Activated T-cell treated with anti-CD3 and anti-CD28 coated beads, Interleukin-2, amount 50 U/mL, for 4 hours (primary cell): ENCODE results near the gene TEAD4. TPM values are rescaled to one million over a fixed set of nuclear protein-coding genes. Genes with fewer than 3 reads are reported as not detected.
A peak's percentile ranks its signal among the peaks of the same experiment; 100 is the strongest.

Experiments
- ATAC-seq, 2 donors: fragments of 200-7000 bp; cut with Tn5 transposase; one replicate each; pipeline ENCODE4 v1.10.0; 2021
- DNase-seq: peaks from one replicate; pipeline ENCODE4 v3.0.0-alpha.2; 2020
- H3K27me3 Mint-ChIP-seq: one replicate; pipeline ENCODE4 v1.8.0; 2021; ENCODE audit warnings: low read depth, mixed read lengths
- H3K36me3 Mint-ChIP-seq: one replicate; pipeline ENCODE4 v1.8.0; 2022; ENCODE audit warnings: mixed read lengths; ENCODE audit not compliant: insufficient read depth
- H3K4me1 Mint-ChIP-seq: one replicate; pipeline ENCODE4 v1.8.0; 2021; ENCODE audit warnings: low read depth, mixed read lengths
- H3K4me3 Mint-ChIP-seq: one replicate; pipeline ENCODE4 v1.8.0; 2021; ENCODE audit warnings: mild to moderate bottlenecking, moderate library complexity, mixed read lengths
- H3K9me3 Mint-ChIP-seq: one replicate; pipeline ENCODE4 v1.8.0; 2021; ENCODE audit warnings: mixed read lengths
- total RNA-seq, 3 donors: library from RNA; stranded (reverse); gene quantifications; one replicate each; pipeline ENCODE4 v1.2.1, GENCODE V29; 2021

Gene TEAD4
- total RNA-seq, 3 donors from 2014 or later = 2.7 to 4.1 (median 3.7) TPM

DNA sequence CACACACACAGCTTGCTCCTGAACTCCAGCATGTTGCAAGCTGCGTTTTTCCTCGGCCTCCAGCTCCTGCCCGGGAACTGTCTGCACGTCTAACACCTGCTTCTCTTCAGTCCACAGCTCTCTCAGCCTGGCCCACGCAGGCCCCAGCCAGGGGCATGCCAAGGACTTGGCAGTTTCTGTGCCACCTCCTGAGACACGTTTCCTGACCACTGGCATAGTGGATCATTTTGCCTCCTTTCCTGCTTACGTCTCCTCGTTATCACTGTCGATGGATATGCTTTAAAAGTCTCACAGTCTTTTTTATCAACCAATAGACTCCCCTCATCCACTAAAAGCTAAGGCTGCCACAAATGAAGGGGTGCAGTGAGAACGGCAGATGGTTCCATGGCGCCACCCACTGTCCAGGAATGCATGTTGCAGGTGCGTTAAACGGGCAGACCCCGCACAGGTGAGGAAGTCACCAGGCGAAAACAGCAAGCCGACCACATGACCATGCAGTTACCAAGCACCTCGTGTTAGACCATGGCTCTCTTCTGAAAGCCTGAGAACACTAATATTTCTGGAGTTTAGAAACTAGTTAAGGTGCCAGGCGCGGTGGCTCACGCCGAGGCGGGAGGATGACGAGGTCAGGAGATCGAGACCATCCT is 14.7 kb upstream of the TEAD4 start:
- H3K4me3 Mint-ChIP-seq = peak overlapping the region; percentile 42
- no peaks in the 10 kb centered on the region for H3K9me3 Mint-ChIP-seq
- DNase-seq (peak; percentile 40), ATAC-seq (peak; percentile 73 to 76)
- H3K36me3 Mint-ChIP-seq = no peaks in the 10 kb centered on the region
- peaks cover 5% of the 10 kb centered on the region for H3K27me3 Mint-ChIP-seq
- H3K4me1 Mint-ChIP-seq = peaks cover 4% of the 10 kb centered on the region

DNA sequence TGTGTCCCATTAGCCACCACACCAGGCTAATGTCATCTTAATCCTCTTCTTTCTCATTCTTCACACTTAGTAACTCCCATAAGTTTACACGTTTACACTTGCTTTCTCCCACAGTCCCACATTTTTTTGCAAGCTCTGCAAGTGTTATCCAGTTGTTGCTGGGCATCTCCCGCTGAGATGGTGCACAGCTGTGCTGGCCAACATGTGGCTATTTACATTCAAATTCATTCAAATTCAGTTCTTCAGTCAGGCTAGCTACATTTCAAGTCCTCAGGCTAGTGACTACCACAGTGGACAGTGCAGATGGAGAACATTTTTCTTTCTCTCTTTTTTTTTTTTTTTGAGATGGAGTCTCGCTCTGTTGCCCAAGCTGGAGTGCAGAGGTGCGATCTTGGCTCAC is 9.8 kb upstream of the TEAD4 start:
- H3K4me3 Mint-ChIP-seq = no peak overlapping the region
- H3K4me1 Mint-ChIP-seq = peaks cover 4% of the 10 kb centered on the region
- peaks cover 5% of the 10 kb centered on the region for H3K27me3 Mint-ChIP-seq
- H3K9me3 Mint-ChIP-seq = no peaks in the 10 kb centered on the region
- H3K36me3 Mint-ChIP-seq = no peaks in the 10 kb centered on the region
- no peak for DNase-seq
- no peak for ATAC-seq

DNA sequence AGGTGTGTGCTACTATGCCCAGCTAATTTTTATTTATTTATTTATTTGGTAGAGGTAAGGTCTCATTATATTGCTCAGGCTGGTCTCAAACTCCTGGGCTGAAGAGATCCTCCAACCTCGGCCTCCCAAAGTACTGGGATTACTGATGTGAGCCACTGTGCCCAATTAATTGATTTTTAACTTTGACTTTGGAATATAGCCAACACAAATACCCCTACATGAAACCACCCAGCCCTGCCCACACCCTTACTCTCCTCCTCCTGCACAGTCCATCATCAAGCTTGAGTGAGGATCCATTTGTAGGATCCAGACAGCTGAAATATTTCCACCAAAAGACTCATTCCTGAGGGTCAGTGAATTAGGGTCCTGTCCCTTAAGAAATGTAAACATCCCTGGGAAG is 3.3 kb upstream of the TEAD4 start:
- Mint-ChIP-seq H3K36me3 (no peaks in the 10 kb centered on the region), H3K4me1 (peaks cover 16% of the 10 kb centered on the region), H3K27me3 (peaks cover 36% of the 10 kb centered on the region), H3K9me3 (no peaks in the 10 kb centered on the region), H3K4me3 (no peak overlapping the region)
- DNase-seq (no peak), ATAC-seq (no peak)

DNA sequence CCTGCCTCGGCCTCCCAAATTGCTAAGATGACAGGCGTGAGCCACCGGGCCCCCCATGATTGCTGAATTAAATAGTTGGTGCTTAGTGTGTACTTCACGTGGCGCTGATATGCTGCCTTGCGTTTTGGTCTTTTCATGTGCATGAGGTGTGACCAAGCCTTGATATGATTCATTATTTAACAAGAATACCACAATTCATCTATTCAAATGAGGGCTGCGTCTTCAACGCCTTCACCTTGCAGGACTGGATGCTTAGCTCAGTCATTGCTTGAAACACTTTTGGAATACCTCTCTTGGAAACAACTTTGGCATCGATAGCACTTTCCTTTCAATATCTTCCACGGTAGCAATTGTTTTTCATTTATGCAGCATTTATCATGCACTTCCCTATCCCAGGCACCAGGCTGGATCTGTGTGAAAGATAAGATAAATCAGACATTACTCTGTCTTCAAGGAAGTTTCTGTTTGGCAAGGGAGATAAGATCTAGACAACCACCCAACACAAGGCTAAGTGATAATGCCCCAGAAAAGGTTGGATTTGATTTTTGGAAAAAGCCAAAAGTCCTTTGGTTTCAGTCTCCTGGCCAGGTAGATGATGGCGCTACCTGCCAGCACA is 1.3 kb upstream of the TEAD4 start:
- DNase-seq (no peak), ATAC-seq (no peak)
- H3K4me1 Mint-ChIP-seq = peaks cover 18% of the 10 kb centered on the region
- H3K27me3 Mint-ChIP-seq = peaks cover 50% of the 10 kb centered on the region
- no peaks in the 10 kb centered on the region for H3K36me3 Mint-ChIP-seq
- peak overlapping the region; percentile 72 for H3K4me3 Mint-ChIP-seq
- no peaks in the 10 kb centered on the region for H3K9me3 Mint-ChIP-seq

DNA sequence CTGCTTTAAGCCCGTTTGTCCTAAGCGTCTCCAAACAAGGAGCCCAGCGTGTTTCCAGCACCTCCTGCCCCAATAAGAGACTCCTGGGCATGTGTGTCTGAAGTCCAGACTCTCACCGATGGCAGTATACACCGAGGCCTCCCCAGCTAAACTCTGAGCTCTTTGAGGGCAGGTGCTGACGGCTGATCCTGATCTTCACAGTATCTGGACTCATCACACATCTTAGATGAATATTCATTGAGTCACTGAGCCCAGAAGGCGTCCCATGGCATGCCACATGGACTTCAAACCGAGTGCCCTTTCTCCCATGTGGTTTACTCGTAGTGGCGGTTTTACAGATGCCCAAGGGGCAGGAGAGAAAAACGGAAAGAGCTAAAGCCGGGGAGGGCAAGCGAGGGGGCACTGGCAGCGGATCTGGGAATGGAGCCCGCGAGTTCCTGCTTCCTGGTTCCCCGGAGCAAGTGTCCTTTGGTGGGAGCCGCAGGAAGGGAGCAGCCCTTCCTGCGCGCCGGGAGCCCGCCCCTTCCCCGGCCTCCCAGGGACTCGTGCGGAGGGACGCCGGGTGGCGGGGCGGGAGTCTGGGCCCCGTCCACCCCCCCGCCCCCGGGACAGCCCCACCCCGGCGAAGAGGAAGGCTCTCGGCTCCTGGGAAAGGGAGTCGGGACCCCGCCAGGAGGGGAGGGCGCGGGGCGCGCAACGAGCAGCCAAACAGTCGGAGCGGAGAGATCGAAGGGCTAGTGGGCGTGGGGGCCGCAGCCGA is 585 bp upstream of the TEAD4 start:
- Mint-ChIP-seq H3K4me1 (peaks cover 18% of the 10 kb centered on the region), H3K27me3 (peaks cover 57% of the 10 kb centered on the region), H3K9me3 (no peaks in the 10 kb centered on the region), H3K4me3 (peak overlapping the region; percentile 72), H3K36me3 (no peaks in the 10 kb centered on the region)
- DNase-seq (no peak), ATAC-seq (peak in 1 of 2 donors; percentile 19)

DNA sequence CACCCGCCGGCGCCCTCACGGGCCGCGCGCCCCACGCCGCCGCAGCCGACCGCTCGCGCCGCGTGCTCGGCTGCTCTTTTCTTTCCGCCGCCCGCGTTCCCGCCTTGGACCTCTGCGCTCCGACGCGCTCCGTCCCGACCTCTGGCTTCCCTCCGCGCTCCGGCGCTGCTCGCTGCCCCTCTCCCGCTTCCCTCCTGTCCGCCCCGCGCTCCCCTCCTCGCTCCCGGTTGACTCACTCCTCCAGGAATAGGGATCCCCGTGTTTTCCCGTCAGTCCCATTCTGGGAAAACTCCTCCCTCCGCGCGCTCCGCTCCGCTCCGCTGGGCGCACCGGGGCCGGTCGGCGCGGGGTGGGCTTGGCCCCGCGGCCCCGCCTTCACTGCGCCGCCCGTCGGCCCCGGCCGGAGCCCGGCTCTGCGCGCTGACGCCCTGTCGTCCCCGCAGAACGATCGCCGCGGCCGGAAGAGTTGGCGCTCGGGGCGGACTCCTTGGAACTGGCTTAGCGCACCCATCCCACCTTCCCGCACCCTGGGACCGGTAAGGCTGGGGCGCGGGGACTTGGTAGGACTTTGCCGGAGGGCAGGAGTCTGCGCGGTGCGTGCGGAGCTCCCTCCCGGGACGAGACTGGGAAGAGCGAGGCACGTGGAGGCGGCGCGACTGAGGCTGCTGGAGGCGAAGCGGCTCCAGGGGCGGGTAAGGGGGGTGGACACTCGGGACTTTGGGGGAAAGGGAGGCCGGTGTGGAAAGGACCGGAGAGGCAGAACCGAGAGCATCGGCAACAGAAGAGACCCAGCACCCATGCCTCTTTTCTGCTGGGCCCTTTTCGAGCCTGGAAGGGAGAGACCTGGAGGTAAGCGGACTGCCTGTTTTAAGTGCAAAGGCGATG is 550 bp downstream of the TEAD4 start:
- peak overlapping the region; percentile 47 for H3K4me3 Mint-ChIP-seq
- ATAC-seq = peak; percentile 32 to 45
- DNase-seq = no peak

DNA sequence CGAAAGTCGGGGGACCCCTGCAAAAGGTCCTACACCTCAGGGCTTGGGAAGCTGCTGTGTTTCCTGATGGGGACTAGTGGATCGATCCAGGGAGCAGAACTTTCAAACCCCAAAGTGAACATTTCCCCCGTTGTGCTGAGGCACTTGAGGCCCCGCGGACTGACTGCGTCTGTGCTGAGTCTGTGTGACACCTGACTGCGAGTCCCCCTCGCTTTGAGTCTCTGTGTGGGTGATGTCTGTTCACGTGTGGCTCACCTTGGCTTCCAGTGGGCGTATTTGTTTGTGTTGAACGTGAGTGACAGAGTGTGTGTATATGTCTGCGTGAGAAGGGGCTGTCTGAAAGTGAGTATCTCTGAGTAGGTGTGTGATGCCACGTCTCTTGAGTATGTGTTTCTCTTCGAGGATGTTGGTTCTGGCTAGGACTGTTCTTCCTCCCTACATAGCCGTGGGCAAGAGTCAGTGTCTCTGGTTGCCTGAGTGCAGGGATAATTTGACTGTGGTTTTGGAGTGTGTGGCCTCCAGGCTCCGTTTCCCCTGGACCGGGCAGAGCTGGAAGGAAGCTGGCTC is 1.3 kb downstream of the TEAD4 start:
- ATAC-seq (peak; percentile 70), DNase-seq (no peak)
- H3K4me3 Mint-ChIP-seq = peak overlapping the region; percentile 47
- H3K27me3 Mint-ChIP-seq = peaks cover 65% of the 10 kb centered on the region
- no peaks in the 10 kb centered on the region for H3K9me3 Mint-ChIP-seq
- no peaks in the 10 kb centered on the region for H3K36me3 Mint-ChIP-seq
- H3K4me1 Mint-ChIP-seq = peaks cover 18% of the 10 kb centered on the region

More for the DNA sequence above, 550 bp downstream of the TEAD4 start:
- Mint-ChIP-seq H3K9me3 (no peaks in the 10 kb centered on the region), H3K36me3 (no peaks in the 10 kb centered on the region), H3K27me3 (peaks cover 65% of the 10 kb centered on the region), H3K4me1 (peaks cover 18% of the 10 kb centered on the region)

DNA sequence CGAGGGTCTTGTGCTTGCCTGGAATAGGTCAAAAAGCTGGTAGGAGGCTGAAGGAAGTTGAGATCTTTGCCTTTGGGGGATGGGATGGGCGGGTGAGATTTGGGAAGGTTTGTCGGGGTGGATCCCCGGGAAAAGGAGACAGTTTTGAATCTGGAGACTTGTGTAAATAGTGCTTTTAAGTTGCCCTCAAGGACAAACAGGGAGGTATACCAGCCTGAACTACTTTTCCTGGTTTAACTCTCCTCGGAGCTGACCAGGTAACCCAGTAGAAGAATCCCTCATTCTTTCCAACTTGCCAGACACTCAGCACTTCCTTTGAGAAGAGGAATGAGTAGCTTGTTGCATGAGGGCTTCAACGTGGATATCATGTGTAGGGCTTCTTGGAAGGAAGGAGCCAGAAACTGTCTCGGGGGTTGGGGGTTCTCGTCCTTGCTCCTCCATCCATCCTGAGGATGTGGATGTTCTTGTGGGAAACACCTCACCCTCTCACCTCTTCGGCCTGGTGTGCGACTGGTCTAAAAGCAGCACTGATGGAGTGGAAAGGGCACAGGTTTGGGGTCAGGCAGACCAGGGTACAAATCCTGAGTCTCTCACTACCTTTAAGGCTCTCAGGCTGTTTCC is 1.9 kb downstream of the TEAD4 start:
- DNase-seq (no peak), ATAC-seq (no peak)
- H3K36me3 Mint-ChIP-seq = no peaks in the 10 kb centered on the region
- H3K27me3 Mint-ChIP-seq = peaks cover 65% of the 10 kb centered on the region
- H3K4me3 Mint-ChIP-seq = peak overlapping the region; percentile 47
- peaks cover 18% of the 10 kb centered on the region for H3K4me1 Mint-ChIP-seq
- H3K9me3 Mint-ChIP-seq = no peaks in the 10 kb centered on the region

DNA sequence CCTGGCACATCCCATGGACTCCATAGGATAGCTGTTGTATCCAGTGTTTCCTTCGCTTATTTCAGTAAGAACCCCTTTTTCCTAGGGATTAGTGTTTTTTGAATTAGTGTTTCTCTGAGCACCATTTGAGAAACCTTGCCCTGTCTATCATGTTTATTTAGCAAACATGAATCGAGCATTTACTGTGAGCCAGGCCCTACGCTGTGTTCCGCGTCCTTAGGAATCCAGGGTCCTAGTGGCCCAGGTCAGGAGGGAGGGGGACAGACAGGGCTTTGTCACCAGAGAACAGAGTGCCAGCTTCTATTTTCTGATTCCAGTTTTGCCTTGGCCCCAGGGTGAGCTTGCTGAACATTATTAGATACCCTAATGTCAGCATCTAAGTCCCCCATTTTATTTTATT is 2.5 kb downstream of the TEAD4 start:
- peaks cover 61% of the 10 kb centered on the region for H3K27me3 Mint-ChIP-seq
- no peaks in the 10 kb centered on the region for H3K9me3 Mint-ChIP-seq
- H3K4me3 Mint-ChIP-seq = no peak overlapping the region
- DNase-seq = no peak
- no peaks in the 10 kb centered on the region for H3K36me3 Mint-ChIP-seq
- H3K4me1 Mint-ChIP-seq = peaks cover 18% of the 10 kb centered on the region
- no peak for ATAC-seq

DNA sequence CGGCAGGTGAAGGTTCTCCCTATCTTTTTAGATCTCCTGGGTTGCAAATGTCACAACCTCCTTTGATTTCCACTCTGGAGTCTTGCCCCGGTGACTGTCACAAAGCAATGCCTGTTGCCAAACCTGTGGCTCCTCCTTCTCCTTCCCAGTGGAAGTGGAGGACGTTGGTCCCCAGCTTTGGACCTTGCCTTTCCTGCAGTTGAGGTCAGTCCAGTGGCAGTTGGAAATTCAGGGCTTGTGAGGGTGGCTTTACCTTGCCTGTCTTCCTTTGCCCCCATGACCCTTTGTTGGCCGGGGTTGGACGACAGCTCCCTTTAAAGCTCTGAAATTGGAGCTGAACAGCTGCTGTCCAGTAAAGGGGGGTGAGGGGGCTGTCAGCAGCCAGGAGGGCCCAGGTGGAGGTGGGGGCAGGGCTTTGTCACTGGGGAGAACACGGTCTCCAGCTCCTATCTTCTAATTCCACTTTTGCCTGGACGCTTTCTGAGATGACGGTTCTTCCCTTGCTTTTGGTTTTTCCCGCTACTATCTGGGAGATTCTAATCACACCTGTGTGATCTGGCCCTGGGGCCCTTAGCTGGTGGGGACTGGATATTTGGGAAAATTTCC is 4.1 kb downstream of the TEAD4 start:
- Mint-ChIP-seq H3K36me3 (no peaks in the 10 kb centered on the region), H3K4me3 (no peak overlapping the region), H3K4me1 (peaks cover 18% of the 10 kb centered on the region), H3K9me3 (no peaks in the 10 kb centered on the region), H3K27me3 (peaks cover 46% of the 10 kb centered on the region)
- DNase-seq (no peak), ATAC-seq (no peak)

DNA sequence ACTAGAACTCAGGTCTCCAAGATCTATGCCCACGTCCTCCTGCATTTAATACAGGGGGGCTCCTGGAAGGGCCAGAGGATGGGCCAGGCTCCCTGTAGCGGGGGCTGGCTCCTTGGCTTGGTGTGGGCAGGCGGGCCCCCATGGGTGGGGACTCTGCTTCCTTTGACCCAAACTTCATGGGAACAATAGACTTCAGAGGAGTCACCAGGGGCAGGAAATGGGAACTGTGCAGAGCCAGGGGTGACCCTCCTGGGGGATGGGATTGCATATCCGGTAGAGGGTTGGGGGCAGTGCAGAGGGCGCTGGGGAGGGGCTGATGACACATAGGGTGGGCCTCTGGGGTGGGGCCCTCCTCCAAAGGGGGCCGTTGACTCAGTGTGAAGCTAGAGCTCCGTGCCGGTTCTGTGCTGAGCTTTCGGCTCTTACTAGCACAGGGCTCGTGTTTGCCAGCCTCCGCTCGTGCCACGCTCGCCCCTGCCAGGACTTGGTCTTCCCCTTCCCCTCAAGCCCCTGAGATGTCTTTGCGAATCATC is 4.6 kb downstream of the TEAD4 start:
- no peak overlapping the region for H3K4me3 Mint-ChIP-seq
- peaks cover 41% of the 10 kb centered on the region for H3K27me3 Mint-ChIP-seq
- H3K9me3 Mint-ChIP-seq = no peaks in the 10 kb centered on the region
- no peaks in the 10 kb centered on the region for H3K36me3 Mint-ChIP-seq
- no peak for DNase-seq
- H3K4me1 Mint-ChIP-seq = peaks cover 15% of the 10 kb centered on the region
- no peak for ATAC-seq

DNA sequence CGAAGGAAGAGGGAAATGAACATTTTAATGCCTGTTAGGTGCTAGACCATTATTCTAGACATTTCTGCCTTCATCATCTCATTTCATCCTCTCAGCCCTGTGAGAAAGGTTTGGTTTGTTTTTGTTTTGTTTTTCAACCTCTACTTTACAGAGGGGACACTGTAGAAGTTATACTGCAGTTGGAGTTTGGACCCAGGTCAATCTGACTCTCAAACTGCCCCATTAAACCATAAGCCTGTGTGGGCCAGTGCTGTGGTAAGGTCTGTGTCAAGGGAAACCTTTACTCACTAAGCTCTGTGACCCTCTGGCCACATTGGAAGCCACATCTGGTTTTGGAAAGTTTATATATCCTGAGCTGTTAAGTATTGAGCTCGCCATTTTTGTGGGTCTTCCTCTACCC is 8.5 kb downstream of the TEAD4 start:
- no peak for DNase-seq
- Mint-ChIP-seq H3K36me3 (no peaks in the 10 kb centered on the region), H3K4me1 (no peaks in the 10 kb centered on the region), H3K27me3 (peaks cover 20% of the 10 kb centered on the region), H3K4me3 (no peak overlapping the region), H3K9me3 (no peaks in the 10 kb centered on the region)
- ATAC-seq = no peak

DNA sequence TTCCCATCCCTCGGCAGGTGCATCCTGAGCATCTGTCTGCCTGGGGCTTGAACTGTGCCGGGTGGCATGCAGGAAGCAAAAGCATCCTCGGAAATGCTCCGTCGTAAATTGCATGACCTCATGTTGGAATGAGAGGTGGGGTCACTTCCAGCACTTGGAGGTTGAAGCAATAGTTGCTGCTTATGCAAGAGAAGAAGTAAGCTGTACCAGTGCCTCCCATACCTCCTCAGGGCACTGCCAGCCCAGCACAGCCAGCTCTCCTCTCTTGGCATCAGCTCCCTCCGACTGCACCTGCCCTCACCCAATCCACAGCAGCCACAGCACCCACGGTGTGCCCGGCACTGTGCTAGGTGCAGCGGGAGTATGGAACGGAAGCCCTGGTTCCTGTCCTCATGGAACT is 11.5 kb downstream of the TEAD4 start:
- DNase-seq = no peak
- H3K4me3 Mint-ChIP-seq = no peak overlapping the region
- no peaks in the 10 kb centered on the region for H3K4me1 Mint-ChIP-seq
- no peaks in the 10 kb centered on the region for H3K9me3 Mint-ChIP-seq
- H3K27me3 Mint-ChIP-seq = peaks cover 9% of the 10 kb centered on the region
- no peaks in the 10 kb centered on the region for H3K36me3 Mint-ChIP-seq
- no peak for ATAC-seq
